CD14-positive monocyte (primary cell): ENCODE results near the gene BFSP2. TPM values are rescaled to one million over a fixed set of nuclear protein-coding genes. Genes with fewer than 3 reads are reported as not detected.

Source experiments
- DNase-seq, 3 donors: peaks; one replicate each; pipeline ENCODE4 v3.0.0-alpha.2; 2011 to 2022
- H2AFZ ChIP-seq: 2 replicates; pipeline ENCODE4 v1.6.0; 2012; ENCODE audit warnings: mild to moderate bottlenecking, low read depth, low read length, inconsistent platforms; ENCODE audit not compliant: insufficient read depth, poor library complexity, severe bottlenecking
- H3K27ac ChIP-seq, 2 donors: 1 replicate in 1 of 2; 2 replicates in 1 of 2; pipeline ENCODE4 v1.5.1; 2012 to 2013; ENCODE audit warnings: low read length in 2 of 2, control low read depth in 1 of 2, inconsistent platforms in 1 of 2, low read depth in 1 of 2, mild to moderate bottlenecking in 1 of 2
- H3K27me3 ChIP-seq, 2 donors: one replicate each; pipeline versions ENCODE4 v1.6.0 to v1.6.1; 2011 to 2013; ENCODE audit warnings: low read length in 2 of 2; ENCODE audit not compliant: control insufficient read depth in 2 of 2, insufficient read depth in 2 of 2
- H3K36me3 ChIP-seq, 2 donors: replicated peaks in 1 of 2; 1 replicate in 1 of 2; 2 replicates in 1 of 2; pipeline versions ENCODE4 v1.5.1 to v1.6.1; 2012 to 2013; ENCODE audit warnings: low read length in 2 of 2, control low read depth in 1 of 2, inconsistent platforms in 1 of 2, mild to moderate bottlenecking in 1 of 2; ENCODE audit not compliant: insufficient read depth in 2 of 2, control insufficient read depth in 1 of 2
- H3K4me1 ChIP-seq, 2 donors: 1 replicate in 1 of 2; 2 replicates in 1 of 2; pipeline versions ENCODE4 v1.5.1 to v1.6.1; 2012 to 2013; ENCODE audit warnings: low read length in 2 of 2, control low read depth in 1 of 2, inconsistent platforms in 1 of 2, mild to moderate bottlenecking in 1 of 2, moderate library complexity in 1 of 2; ENCODE audit not compliant: insufficient read depth in 2 of 2, control insufficient read depth in 1 of 2
- H3K4me2 ChIP-seq: replicated peaks from 2 replicates; pipeline ENCODE3; 2012; ENCODE audit warnings: low read length, moderate library complexity, mild to moderate bottlenecking; ENCODE audit not compliant: poor library complexity, severe bottlenecking; ENCODE audit errors: extremely low read depth
- H3K4me3 ChIP-seq, 3 experiments: fragments of 200-600 bp in 1 of 3; sonication (generic) in 1 of 3; replicated peaks in 1 of 3; 1 replicate in 2 of 3; 2 replicates in 1 of 3; pipeline ENCODE4 v1.5.1; 2011 to 2013; ENCODE audit warnings: low read length in 3 of 3, mild to moderate bottlenecking in 3 of 3, control low read depth in 2 of 3, low read depth in 2 of 3, inconsistent platforms in 1 of 3, moderate library complexity in 1 of 3
- H3K79me2 ChIP-seq: 2 replicates; pipeline ENCODE4 v1.6.0; 2012; ENCODE audit warnings: mild to moderate bottlenecking, control low read depth, inconsistent platforms, low read length, moderate library complexity; ENCODE audit not compliant: insufficient read depth
- H3K9ac ChIP-seq: 2 replicates; pipeline ENCODE4 v1.6.0; 2017; ENCODE audit warnings: low read length, mild to moderate bottlenecking; ENCODE audit not compliant: insufficient read depth, poor library complexity, severe bottlenecking
- H3K9me3 ChIP-seq, 2 donors: replicated peaks in 1 of 2; 1 replicate in 1 of 2; 2 replicates in 1 of 2; pipeline versions ENCODE4 v1.5.1 to v1.6.1; 2012 to 2013; ENCODE audit warnings: low read length in 2 of 2, control low read depth in 1 of 2; ENCODE audit not compliant: control insufficient read depth in 1 of 2, insufficient read depth in 1 of 2
- H4K20me1 ChIP-seq: 2 replicates; pipeline ENCODE4 v1.6.0; 2012; ENCODE audit warnings: mild to moderate bottlenecking, low read length, control low read depth, moderate library complexity; ENCODE audit not compliant: insufficient read depth
- H3K27ac Mint-ChIP-seq, 7 donors: one replicate each; pipeline ENCODE4 v1.8.0; 2020; ENCODE audit warnings: mild to moderate bottlenecking in 7 of 7, mixed read lengths in 7 of 7, moderate library complexity in 6 of 7, inconsistent platforms in 2 of 7
- H3K27me3 Mint-ChIP-seq, 3 donors: one replicate each; pipeline ENCODE4 v1.8.0; 2021 to 2022; ENCODE audit warnings: low read depth in 3 of 3, mild to moderate bottlenecking in 3 of 3, mixed read lengths in 3 of 3, moderate library complexity in 3 of 3, inconsistent platforms in 1 of 3
- H3K36me3 Mint-ChIP-seq, 2 donors: one replicate each; pipeline ENCODE4 v1.8.0; 2020; ENCODE audit warnings: mixed read lengths in 2 of 2, inconsistent platforms in 1 of 2, mild to moderate bottlenecking in 1 of 2
- H3K4me1 Mint-ChIP-seq: one replicate; pipeline ENCODE4 v1.8.0; 2020; ENCODE audit warnings: mild to moderate bottlenecking, mixed read lengths
- H3K4me3 Mint-ChIP-seq, 2 donors: one replicate each; pipeline ENCODE4 v1.8.0; 2020; ENCODE audit warnings: mild to moderate bottlenecking in 2 of 2, mixed read lengths in 2 of 2, moderate library complexity in 1 of 2
- H3K9me3 Mint-ChIP-seq, 7 donors: one replicate each; pipeline ENCODE4 v1.8.0; 2020 to 2022; ENCODE audit warnings: mixed read lengths in 7 of 7, mild to moderate bottlenecking in 6 of 7, moderate library complexity in 6 of 7, inconsistent platforms in 2 of 7
- CTCF ChIP-seq: fragments of 200-600 bp; IDR thresholded peaks from one replicate; pipeline ENCODE4 v1.8.0; 2022; ENCODE audit warnings: antibody characterized with exemption, mild to moderate bottlenecking
- WGBS: methylation state at CpG from one replicate; pipeline ENCODE4 v1.1.5; 2013; ENCODE audit warnings: missing lambda C conversion rate; ENCODE audit not compliant: insufficient coverage; 5-methylcytosine and 5-hydroxymethylcytosine counted together
- intact Hi-C, 2 donors: fragments of 100-400 bp; cut with micrococcal nuclease; formaldehyde crosslinking; loops; one replicate each; pipeline versions ENCODE4 v1.15.0 to v1.15.1; 2023
- polyA plus RNA-seq, 3 donors: library from polyadenylated mRNA; depleted of rRNA in 1 of 3; unstranded in 2 of 3; stranded (reverse) in 1 of 3; fragments of 300-500 nt in 2 of 3; fragments of >200 nt in 1 of 3; fragmentation: Illumina TruSeq in 2 of 3; gene quantifications; 1 replicate in 2 of 3; 2 replicates in 1 of 3; pipeline ENCODE4 v1.2.3, GENCODE V29; 2012 to 2021

The BFSP2 gene
- polyA plus RNA-seq, 3 donors: not detected

GRCh38 chr3:133475245-133476010, 75.6 kb downstream of the BFSP2 start:
- Mint-ChIP-seq H3K27me3 (peaks cover 0 to 2% (median 0%) of the 10 kb centered on the region in 3 donors), H3K36me3 (no peaks in the 10 kb centered on the region), H3K27ac (no peak overlapping the region), H3K4me3 (no peak overlapping the region), H3K4me1 (peaks cover 11% of the 10 kb centered on the region), H3K9me3 (peaks cover 0 to 2% (median 0%) of the 10 kb centered on the region in 7 donors)
- Histone ChIP-seq H4K20me1 (no peaks in the 10 kb centered on the region), H3K4me1 (peaks cover 0 to 6% of the 10 kb centered on the region in 2 donors), H3K9ac (no peak overlapping the region), H3K79me2 (no peaks in the 10 kb centered on the region), H3K27me3 (no peaks in the 10 kb centered on the region), H3K36me3 (no peaks in the 10 kb centered on the region), H3K27ac (no peak overlapping the region), H3K4me3 (no peak overlapping the region), H2AFZ (no peak overlapping the region), H3K4me2 (no peak overlapping the region), H3K9me3 (no peaks in the 10 kb centered on the region)
- WGBS: 90% methylated on average over 2 of the region's 5 CpGs
- intact Hi-C loops: no loop called here
- TF ChIP-seq CTCF: no peak
- DNase-seq: no peak

- Histone ChIP-seq H3K4me3 (no peak overlapping the region), H3K27ac (no peak overlapping the region), H3K9me3 (no peaks in the 10 kb centered on the region), H2AFZ (no peak overlapping the region), H3K4me2 (no peak overlapping the region), H3K4me1 (peaks cover 0 to 6% of the 10 kb centered on the region in 2 donors), H3K9ac (no peak overlapping the region), H3K36me3 (no peaks in the 10 kb centered on the region), H3K27me3 (no peaks in the 10 kb centered on the region), H3K79me2 (no peaks in the 10 kb centered on the region), H4K20me1 (no peaks in the 10 kb centered on the region)
- Mint-ChIP-seq H3K27ac (peak overlapping the region in 2 of 7 donors; percentile 52 to 61), H3K9me3 (peaks cover 0 to 3% (median 0%) of the 10 kb centered on the region in 7 donors), H3K4me1 (peaks cover 13% of the 10 kb centered on the region), H3K4me3 (no peak overlapping the region), H3K36me3 (no peaks in the 10 kb centered on the region), H3K27me3 (peaks cover 0 to under 1% (median 0%) of the 10 kb centered on the region in 3 donors)
- no peak for DNase-seq
- WGBS: 91% methylated on average over 3 of the region's 6 CpGs
- TF ChIP-seq CTCF: no peak
- intact Hi-C loops: no loop called here
Observed at GRCh38 chr3:133476971-133477375, 77.1 kb downstream of the BFSP2 start.
